Measurements from ENCODE around the gene NPC1L1. TPM values are rescaled to one million over a fixed set of nuclear protein-coding genes. Genes with fewer than 3 reads are reported as not detected.

The NPC1L1 gene
- total RNA-seq, 1 experiment from 2014 or later = 0.04 TPM

DNA sequence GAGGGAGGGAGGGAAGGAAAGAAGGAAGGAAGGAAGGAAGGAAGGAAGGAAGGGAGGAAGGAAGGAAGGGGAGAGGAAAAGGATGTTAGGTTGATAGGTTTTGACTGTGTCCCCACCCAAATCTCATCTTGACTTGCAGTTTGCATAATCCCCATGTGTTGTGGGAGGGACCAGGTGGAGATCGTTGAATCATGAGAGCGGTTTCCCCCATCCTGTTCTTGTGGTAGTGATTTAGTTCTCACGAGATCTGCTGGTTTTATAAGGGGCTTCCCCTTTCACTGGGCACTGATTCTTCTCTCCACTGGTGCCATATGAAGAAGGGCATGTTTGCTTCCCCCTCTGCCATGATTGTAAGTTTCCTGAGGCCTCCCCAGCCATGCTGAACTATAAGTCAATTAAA is 35.5 kb downstream of the NPC1L1 start:
- BruUV-seq (replicated peaks) = no TSS peak
- no peak overlapping the region for H3K4me2 ChIP-seq (ENCODE audit: low read length)
- H3K4me3 ChIP-seq (ENCODE audit: low read length) = no peak overlapping the region
- H3K27ac ChIP-seq (ENCODE audit: low read length) = no peak overlapping the region
- no peak overlapping the region for H2AFZ ChIP-seq (ENCODE audit: low read length)
- no peaks in the 10 kb centered on the region for H3F3A ChIP-seq (ENCODE audit: low read length, unreplicated experiment)
- no peaks in the 10 kb centered on the region for H4K20me1 ChIP-seq (ENCODE audit: low read length)
- H3K9ac ChIP-seq (ENCODE audit: low read length) = no peak overlapping the region
- H3K9me3 ChIP-seq (ENCODE audit: low read length) = no peaks in the 10 kb centered on the region
- intact Hi-C loops (cut with micrococcal nuclease) = no loop called here
- ATAC-seq = no peak
- ChIA-PET CTCF (no interaction called here), POLR2A (ENCODE audit: unreplicated experiment) (no interaction called here)
- TF ChIP-seq, protein P1, sequence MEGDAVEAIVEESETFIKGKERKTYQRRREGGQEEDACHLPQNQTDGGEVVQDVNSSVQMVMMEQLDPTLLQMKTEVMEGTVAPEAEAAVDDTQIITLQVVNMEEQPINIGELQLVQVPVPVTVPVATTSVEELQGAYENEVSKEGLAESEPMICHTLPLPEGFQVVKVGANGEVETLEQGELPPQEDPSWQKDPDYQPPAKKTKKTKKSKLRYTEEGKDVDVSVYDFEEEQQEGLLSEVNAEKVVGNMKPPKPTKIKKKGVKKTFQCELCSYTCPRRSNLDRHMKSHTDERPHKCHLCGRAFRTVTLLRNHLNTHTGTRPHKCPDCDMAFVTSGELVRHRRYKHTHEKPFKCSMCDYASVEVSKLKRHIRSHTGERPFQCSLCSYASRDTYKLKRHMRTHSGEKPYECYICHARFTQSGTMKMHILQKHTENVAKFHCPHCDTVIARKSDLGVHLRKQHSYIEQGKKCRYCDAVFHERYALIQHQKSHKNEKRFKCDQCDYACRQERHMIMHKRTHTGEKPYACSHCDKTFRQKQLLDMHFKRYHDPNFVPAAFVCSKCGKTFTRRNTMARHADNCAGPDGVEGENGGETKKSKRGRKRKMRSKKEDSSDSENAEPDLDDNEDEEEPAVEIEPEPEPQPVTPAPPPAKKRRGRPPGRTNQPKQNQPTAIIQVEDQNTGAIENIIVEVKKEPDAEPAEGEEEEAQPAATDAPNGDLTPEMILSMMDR (conservative IDR thresholded peaks at IDR 0.05; ENCODE audit: low read depth, low read length) = no peak
- TF ChIP-seq EZH2phosphoT487 (IDR thresholded peaks at IDR 0.05; ENCODE audit: borderline replicate concordance, low read length) = no peak
- no peaks in the 10 kb centered on the region for H3K9me2 ChIP-seq (replicated peaks; ENCODE audit: low read length)
- no peaks in the 10 kb centered on the region for H3K36me3 ChIP-seq (ENCODE audit: low read depth, low read length)
- no peaks in the 10 kb centered on the region for H3K27me3 ChIP-seq (ENCODE audit: low read length)
- no peaks in the 10 kb centered on the region for H3K79me2 ChIP-seq (ENCODE audit: low read length)
- no peaks in the 10 kb centered on the region for H3K4me1 ChIP-seq (ENCODE audit: insufficient read depth, low read length)
- no peak for DNase-seq

DNA sequence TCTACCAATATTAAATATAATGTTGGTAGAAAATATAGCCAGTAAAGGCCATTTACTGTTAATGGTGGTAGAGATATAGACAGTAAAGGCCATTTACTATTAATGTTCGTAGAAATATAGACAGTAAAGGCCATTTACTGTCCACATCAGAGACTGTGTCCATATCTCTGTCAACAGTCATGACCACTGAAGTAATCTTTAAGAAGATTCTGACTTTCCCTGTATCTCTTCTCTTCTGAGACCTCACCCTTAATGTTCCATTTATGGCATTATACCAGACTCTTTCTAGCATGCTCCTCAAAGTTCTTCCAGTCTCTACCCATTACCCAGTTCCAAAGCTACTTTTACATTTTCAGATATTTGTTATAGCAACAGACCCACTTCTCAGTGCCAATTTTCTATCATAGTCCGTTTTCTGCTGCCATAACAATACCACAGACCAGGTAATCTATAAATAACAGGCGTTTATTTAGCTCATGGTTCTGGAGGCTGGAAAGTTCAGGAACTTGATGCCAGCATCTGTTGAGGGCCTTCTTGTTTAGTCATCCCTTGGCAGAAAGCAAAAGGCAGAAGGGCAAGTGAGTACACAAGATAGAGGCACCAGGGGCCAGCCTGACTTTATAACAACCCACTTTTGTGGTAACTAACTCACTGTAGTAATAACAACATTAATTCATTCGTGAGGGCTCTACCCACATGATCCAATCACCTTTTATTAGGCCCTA is 42.7 kb downstream of the NPC1L1 start:
- BruUV-seq (replicated peaks) = no TSS peak
- H3K4me3 ChIP-seq (ENCODE audit: low read length) = no peak overlapping the region
- no peak overlapping the region for H3K9ac ChIP-seq (ENCODE audit: low read length)
- no peaks in the 10 kb centered on the region for H3K9me3 ChIP-seq (ENCODE audit: low read length)
- no peaks in the 10 kb centered on the region for H4K20me1 ChIP-seq (ENCODE audit: low read length)
- H3K4me1 ChIP-seq (ENCODE audit: insufficient read depth, low read length) = no peaks in the 10 kb centered on the region
- TF ChIP-seq, protein P1 (conservative IDR thresholded peaks at IDR 0.05; ENCODE audit: low read depth, low read length) = no peak
- TF ChIP-seq EZH2 (IDR thresholded peaks at IDR 0.05; ENCODE audit: low read length, unreplicated experiment) = no peak
- no peak for TF ChIP-seq EZH2phosphoT487 (IDR thresholded peaks at IDR 0.05; ENCODE audit: borderline replicate concordance, low read length)
- ChIA-PET CTCF (no interaction called here), POLR2A (ENCODE audit: unreplicated experiment) (no interaction called here)
- H3K4me2 ChIP-seq (ENCODE audit: low read length) = no peak overlapping the region
- ATAC-seq (no peak), DNase-seq (no peak)
- no peaks in the 10 kb centered on the region for H3K27me3 ChIP-seq (ENCODE audit: low read length)
- intact Hi-C loops (cut with micrococcal nuclease) = no loop called here
- no peaks in the 10 kb centered on the region for H3K79me2 ChIP-seq (ENCODE audit: low read length)
- H3K9me2 ChIP-seq (replicated peaks; ENCODE audit: low read length) = no peaks in the 10 kb centered on the region
- H3F3A ChIP-seq (ENCODE audit: low read length, unreplicated experiment) = no peaks in the 10 kb centered on the region
- no peaks in the 10 kb centered on the region for H3K36me3 ChIP-seq (ENCODE audit: low read depth, low read length)
- no peak overlapping the region for H3K27ac ChIP-seq (ENCODE audit: low read length)
- H2AFZ ChIP-seq (ENCODE audit: low read length) = no peak overlapping the region

DNA sequence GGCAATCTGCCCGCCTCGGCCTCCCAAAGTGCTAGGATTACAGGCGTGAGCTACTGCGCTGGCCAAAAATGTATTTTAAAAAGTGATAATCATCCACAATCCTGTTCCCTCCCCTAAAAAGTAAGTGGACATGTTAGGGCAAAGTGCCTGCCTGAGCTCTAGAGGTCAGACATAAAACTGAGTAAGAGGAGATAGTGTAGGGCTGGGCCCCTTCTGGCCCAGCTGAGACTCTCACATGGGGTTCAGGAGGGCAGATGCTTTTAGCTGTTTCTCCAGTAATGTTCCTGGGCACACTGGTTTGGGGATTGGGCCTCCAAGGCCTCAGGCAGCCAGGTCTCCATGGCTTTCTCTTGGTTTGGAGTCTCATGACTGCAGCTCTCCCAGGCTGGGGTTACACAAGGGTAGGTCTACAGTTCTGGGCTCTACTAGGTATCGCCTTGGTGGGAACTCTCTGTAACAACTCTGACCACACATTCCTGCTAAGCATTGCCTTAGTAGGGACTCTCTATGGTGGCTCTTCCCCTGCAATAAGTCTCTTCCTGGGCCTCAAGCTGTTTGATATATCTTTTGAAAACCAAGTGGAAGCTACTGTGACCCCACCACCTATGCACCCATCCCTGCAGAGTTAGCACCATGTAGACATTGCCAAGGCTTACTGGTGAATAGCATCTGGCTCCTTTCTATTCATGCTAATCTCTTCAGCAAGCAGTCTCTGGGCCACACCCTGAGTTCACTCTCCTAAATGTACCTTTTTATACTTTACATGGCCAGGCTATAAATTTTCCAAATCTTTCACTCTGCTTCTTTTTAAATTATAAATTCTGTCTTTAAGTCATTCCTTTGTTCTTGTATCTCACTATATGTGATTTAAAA is 43.7 kb downstream of the NPC1L1 start:
- Histone ChIP-seq H3K9ac (ENCODE audit: low read length) (no peak overlapping the region), H3K27me3 (ENCODE audit: low read length) (no peaks in the 10 kb centered on the region), H3K4me2 (ENCODE audit: low read length) (no peak overlapping the region), H3K79me2 (ENCODE audit: low read length) (no peaks in the 10 kb centered on the region), H3K4me1 (ENCODE audit: insufficient read depth, low read length) (no peaks in the 10 kb centered on the region), H3K4me3 (ENCODE audit: low read length) (no peak overlapping the region), H3K36me3 (ENCODE audit: low read depth, low read length) (no peaks in the 10 kb centered on the region), H3K9me3 (ENCODE audit: low read length) (no peaks in the 10 kb centered on the region), H3K9me2 (replicated peaks; ENCODE audit: low read length) (no peaks in the 10 kb centered on the region), H3K27ac (ENCODE audit: low read length) (no peak overlapping the region), H2AFZ (ENCODE audit: low read length) (no peak overlapping the region), H4K20me1 (ENCODE audit: low read length) (no peaks in the 10 kb centered on the region), H3F3A (ENCODE audit: low read length, unreplicated experiment) (no peaks in the 10 kb centered on the region)
- intact Hi-C loops (cut with micrococcal nuclease) = no loop called here
- BruUV-seq (replicated peaks) = no TSS peak
- ATAC-seq (no peak), DNase-seq (no peak)
- ChIA-PET CTCF (no interaction called here), POLR2A (ENCODE audit: unreplicated experiment) (no interaction called here)
- TF ChIP-seq, protein P1 (conservative IDR thresholded peaks at IDR 0.05; ENCODE audit: low read depth, low read length) = no peak
- TF ChIP-seq EZH2phosphoT487 (IDR thresholded peaks at IDR 0.05; ENCODE audit: borderline replicate concordance, low read length) (no peak), EZH2 (IDR thresholded peaks at IDR 0.05; ENCODE audit: low read length, unreplicated experiment) (no peak)
